Stimulated activated CD8-positive, alpha-beta memory T cell treated with anti-CD3 and anti-CD28 coated beads, Interleukin-15, amount 100 ng/mL, for 4 hours (primary cell): ENCODE data around the gene RNF144A.

Experiments
- DNase-seq, 2 donors: peaks; one replicate each; pipeline ENCODE4 v3.0.0-alpha.2; 2020; ENCODE audit warnings: low read depth in 2 of 2

The RNF144A gene

GRCh38 chr2:6947929-6948676 is 30.9 kb downstream of the RNF144A start:
- DNase-seq, result no peak

DNA sequence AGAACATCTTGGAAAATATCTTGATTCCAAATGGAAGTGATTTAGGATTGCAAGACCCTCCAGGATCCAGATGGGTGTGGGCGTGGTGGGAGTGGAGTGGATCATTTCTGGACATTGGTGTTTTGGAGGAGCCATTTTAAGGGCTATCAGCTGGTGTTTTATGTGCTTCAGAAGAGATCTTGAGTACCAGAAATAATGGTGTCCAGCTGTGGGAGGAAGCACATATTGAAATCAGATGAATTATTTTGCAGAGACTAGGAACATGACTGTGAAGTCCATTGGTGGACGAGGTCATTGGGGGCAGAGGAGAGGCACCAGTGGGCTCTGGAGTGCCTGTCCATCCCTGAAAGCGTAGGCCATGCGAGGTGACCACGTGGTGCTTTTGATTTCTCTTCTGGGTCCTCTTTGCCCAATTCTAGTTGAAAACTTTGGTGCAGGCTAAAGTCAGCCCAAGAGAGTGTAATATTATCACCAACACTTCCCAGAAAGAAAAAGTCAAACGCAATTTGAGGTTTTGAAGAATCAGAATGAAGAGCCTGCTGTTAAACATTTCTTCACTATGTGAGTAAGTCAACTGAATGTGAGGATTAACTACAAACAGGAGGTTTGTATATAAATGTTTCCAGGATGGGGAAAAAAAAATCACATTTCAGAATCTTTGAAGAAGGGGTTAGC is 31.6 kb downstream of the RNF144A start:
- DNase-seq, result no peak

- DNase-seq, result no peak
These were observed 33.8 kb downstream of the RNF144A start for GRCh38 chr2:6951046-6951445.

DNA sequence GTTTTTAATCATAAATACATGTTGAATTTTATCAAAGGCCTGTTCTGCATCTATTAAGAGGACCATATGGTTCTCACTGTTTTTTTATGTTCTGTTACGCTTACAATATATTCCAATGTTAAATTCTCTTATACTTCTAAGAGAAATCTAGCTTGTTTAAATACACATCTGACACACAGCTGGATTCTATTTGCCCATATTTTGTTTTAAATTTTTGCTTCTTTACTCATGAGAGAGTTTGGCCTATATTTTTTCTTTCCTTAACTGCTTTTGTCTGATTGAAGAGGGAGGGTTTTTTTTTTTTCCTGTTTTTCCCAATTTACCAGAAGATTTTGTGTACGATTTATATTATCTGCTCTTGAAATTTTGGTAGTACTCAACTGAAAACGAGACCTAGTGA is 34.9 kb downstream of the RNF144A start:
- no peak for DNase-seq

- DNase-seq, result no peak
These were observed 37.4 kb downstream of the RNF144A start for GRCh38 chr2:6954586-6954985.

DNA sequence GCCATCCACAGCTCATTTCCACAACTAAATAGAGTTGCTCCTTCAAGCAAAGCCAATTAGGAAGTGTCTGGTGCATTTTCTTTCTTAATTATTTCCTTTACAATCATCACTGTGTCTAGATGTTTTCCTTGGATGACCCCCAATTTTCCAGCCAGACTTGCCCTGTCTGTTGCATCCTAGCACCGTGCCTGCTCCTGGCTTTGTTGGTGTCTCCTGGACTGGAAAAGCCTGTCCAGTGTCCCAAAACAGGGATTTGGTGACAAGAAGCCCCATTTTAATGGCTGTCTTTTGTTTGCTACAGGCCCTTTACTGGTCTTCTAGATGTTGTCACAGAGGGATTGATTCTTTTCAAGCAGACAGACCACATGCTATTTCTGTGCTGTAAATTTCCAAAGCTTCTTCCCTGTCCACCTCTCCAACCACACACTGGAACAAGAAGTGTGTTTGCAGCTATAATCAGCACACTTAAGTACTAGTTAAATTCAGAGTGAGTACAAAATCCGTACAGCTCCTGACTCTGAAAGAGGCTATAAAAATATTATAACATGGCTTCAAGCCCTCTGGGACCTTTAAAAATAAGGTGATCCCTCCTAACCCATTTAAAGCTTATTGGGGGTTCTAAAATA is 38.4 kb downstream of the RNF144A start:
- no peak for DNase-seq

DNA sequence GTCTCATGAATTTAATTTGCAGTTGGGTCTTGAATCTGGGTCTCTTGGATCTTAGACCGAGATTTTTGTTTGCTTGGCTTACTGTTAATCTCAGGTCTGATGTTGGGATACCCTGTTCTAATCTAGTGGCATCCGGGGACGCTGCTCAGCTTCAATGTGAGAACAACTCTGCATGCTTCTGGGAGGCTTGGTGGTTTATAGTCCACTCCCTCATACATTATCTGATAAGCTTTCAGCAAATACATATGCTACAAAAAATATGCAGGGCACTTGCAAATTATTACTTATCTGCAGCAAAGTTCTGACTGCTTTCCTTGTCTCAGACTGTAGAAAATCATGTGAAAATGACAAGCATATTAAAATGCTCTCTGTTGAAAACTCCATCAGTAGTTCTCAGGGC is 39.4 kb downstream of the RNF144A start:
- no peak for DNase-seq

GRCh38 chr2:6957031-6957714 is 40.0 kb downstream of the RNF144A start:
- DNase-seq, result no peak

DNA sequence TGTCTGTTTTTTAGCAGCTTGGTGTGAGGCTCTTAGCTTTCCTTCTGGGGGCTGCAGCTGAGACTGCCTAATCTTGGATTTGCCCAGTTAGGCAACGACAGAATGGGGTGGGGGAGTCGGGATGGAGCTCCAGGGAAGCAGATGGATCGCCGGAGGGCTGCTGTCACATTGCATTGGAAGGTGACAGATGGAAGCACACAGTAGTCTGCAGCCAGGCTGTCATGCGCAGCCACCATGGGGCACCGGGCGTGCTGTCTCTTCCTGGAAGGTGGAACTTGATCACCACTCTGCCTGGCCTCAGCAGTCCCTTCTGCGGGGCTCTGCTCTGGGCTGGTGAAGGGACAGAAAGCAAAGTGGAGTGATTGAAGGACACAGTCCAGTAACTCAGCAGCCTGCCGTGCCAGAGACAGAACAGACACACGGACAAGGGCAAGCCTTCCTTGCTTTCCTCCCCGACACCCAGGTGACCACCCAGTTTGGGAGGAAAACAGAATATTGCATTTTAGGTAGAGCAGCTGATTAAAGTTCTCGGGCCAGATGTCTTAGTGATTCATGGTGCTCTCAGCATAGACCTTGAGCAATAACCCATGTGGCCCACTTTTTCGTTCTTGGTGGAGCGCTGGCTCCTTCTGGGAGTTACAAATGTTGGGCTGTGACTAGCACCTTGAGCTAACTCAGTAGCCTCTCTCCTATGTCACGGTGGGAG is 40.9 kb downstream of the RNF144A start:
- no peak for DNase-seq

- DNase-seq, result no peak
These were observed 41.5 kb downstream of the RNF144A start for GRCh38 chr2:6958616-6959235.

DNA sequence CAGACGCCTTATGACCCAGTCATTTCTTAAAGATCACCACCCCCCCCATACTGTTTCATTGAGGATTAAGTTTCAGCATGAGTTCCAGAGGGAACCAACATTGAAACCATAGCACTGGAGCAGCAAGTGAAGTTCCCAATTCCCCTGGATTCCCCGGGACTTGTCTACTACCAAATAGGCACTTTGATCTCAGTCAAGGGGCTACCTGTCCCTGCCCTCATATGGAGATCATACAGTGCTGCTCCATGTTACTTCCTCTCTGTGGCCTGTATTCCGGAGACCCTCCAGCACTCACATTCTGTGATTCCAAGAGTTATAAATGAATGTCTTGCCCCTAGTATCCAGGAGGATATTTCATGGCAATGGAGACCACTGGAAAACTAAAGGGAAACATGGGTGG is 42.5 kb downstream of the RNF144A start:
- DNase-seq, result no peak

- DNase-seq, result no peak
These were observed 43.4 kb downstream of the RNF144A start for GRCh38 chr2:6960659-6961058.

GRCh38 chr2:6963727-6964126 is 46.5 kb downstream of the RNF144A start:
- DNase-seq, result no peak

GRCh38 chr2:6965071-6965795 is 48.0 kb downstream of the RNF144A start:
- DNase-seq, result no peak

- no peak for DNase-seq
These were observed 49.3 kb downstream of the RNF144A start for GRCh38 chr2:6966446-6966940.

- DNase-seq, result no peak
These were observed 50.1 kb downstream of the RNF144A start for GRCh38 chr2:6967301-6967700.

DNA sequence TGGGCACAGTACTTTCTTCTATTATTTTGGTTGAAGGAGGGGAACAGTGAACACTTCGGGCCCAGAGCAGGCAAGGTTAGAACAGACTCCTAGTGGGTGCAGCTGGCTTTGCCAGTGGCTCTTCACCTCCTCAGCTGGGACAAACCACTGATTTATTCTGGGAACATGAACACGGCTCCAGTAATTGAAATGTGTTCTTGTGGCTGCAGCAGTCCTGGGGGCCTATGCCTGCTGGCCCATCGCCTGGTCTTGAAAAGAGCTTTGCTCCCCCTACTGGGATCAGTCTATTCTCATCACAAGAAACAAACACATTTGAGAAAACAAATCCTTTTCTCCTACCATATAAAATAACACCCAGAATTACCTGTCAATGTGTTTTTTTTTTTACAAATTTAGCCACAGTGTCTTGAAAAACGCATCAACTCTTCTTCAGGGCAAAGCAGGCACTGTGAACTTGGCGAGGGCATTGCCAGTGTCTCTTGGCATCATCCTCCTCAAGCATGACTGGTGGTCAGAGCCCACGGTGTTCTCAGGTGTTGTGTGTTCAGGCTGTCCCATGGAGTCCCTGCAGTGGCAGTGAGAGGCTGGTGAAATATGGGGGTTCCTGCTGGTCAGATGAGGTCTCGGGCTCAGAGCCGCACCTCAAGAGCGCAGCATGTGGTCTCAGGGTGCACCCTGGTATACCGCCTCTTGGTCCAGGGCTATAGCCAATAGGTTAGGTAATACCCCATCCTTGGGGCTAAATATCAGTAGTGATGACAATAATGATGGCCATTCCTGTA is 51.3 kb downstream of the RNF144A start:
- no peak for DNase-seq

DNA sequence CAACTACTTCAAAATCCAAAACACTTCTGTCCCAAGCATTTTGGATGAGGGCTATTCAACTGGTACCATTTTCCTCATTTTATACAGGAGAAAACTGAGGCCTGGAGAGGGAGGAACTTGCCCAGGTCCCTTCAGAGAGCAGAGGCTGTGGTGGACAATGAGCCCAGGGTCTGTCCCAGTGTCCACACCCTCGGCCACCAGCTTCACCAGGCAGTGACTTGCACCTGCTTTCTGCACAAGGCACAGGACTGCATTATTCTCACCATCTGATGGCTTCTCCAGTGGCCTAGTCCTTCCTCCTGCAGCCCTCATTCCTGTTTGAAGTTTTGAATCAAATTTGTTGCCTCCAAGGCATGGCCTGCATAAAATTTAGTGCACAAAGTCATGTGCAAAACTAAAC is 53.3 kb downstream of the RNF144A start:
- DNase-seq, result no peak

- DNase-seq, result no peak
These were observed 53.8 kb downstream of the RNF144A start for GRCh38 chr2:6970976-6971480.

DNA sequence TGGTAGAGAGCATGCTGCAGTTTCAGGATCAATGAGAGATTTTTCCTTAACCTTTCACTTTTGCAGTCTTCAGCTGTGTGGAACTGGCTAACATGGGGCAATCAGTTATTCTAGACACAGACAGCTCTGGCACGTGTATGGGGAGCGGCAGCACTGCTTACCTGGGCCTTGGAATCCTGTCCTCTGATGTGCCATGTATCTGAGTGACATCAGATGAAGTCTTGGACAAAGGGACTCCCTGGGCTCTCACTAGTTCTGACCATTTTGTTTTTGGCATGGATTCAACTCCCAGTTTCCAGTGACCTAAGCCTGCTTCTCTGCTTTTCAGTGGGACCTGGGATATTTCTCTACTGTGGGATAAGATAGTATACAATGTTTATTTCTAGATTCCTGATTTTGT is 54.3 kb downstream of the RNF144A start:
- no peak for DNase-seq
